ENCODE results near the gene SYNE3.

The SYNE3 gene

GRCh38 chr14:95515080-95515489 lies 1.4 kb downstream of the SYNE3 start:
- TF ChIP-seq POLR2AphosphoS5 (IDR thresholded peaks at IDR 0.05; ENCODE audit: low read depth) (peak; percentile 56), REST (IDR thresholded peaks at IDR 0.05; ENCODE audit: insufficient replicate concordance, low read depth) (no peak)
- peak overlapping the region; percentile 72; the same call in 1 of the 2 replicates for H3K27ac ChIP-seq (replicated peaks)
- DNase-seq (ENCODE audit: low read depth in 1 of 2, low spot score in 1 of 2): peak in 1 of 2 experiments; percentile 81
- H3K4me3 ChIP-seq (replicated peaks; ENCODE audit: insufficient read depth, low read length): peak overlapping the region; percentile 53
- no peaks in the 10 kb centered on the region for H3K27me3 ChIP-seq (ENCODE audit: insufficient read depth, poor library complexity, severe bottlenecking)

DNA sequence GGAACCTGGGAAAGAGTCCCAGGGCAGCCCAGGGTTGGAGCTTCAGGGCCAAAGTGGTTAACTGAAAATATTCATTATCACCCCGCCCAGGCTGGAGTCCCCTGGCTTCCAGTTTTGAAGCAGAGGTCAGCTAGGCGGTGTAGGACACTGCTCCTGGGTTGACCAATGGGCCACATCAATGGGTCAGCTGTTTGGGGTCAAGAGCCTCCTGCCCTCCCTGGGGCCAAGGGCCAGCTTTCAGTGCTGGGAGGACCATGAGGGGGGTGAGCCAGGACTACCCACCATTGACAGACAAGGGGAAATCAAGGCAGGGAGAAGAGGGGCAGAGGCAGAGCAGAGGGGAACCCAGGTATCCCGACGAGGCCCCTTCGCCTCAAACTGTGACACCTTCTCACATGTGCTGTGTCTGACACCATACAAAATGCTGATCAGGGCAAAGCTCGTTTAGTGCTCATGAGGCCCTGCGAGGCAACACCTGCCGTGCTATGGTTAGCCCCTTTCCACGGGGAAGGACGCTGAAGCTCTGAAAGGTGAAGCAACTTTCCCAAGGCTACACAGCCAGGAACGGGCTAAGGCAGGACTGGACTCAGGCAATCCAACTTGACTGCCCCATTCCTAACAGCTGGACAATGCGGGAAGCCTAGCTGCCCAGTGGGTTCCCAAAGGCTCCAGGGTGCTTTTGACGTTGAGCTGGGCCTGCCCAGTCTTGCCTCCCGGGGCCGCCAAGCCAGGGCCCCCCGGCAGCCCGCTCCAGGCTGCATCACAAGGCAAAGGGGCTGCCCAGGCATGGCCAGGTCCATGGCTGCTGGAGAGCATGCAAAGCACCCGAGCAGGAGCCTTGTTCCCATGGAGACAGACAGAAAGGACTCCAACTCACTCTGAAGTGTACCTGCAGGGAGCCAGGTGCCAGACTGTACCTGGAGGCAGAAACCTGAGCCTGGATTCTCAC lies 2.0 kb downstream of the SYNE3 start:
- peak overlapping the region; percentile 72; the same call in 1 of the 2 replicates for H3K27ac ChIP-seq (replicated peaks)

DNA sequence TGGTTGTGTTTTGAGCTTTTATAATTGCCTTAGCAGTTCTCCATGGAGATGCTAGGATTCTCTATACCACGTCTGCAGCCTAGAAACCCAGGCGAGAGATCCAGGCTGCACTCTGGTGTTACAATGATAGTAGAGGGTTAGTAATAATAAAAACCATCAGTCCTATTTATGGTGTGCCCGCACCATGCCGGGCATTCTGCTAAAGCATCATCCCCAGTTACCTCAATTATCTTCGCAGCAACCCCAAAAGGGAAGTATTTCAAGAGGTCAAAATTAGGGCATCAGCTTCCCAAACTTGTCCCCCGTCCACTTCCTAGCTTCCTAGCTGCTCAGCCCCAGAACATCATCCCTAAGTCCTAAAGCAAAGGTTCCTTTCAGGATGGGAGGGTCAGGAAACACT lies 3.2 kb downstream of the SYNE3 start:
- H3K4me3 ChIP-seq (replicated peaks; ENCODE audit: insufficient read depth, low read length): no peak overlapping the region

More for the DNA sequence above, 2.0 kb downstream of the SYNE3 start:
- TF ChIP-seq GABPA (IDR thresholded peaks at IDR 0.05; ENCODE audit: low read depth) (no peak), REST (IDR thresholded peaks at IDR 0.05; ENCODE audit: insufficient replicate concordance, low read depth) (no peak), CTCF (IDR thresholded peaks at IDR 0.05; ENCODE audit: insufficient read depth, low read length) (no peak), SPI1 (IDR thresholded peaks at IDR 0.05; ENCODE audit: borderline replicate concordance, low read depth) (no peak), POLR2AphosphoS5 (IDR thresholded peaks at IDR 0.05; ENCODE audit: low read depth) (no peak)
- no peak for DNase-seq (ENCODE audit: low read depth in 1 of 2, low spot score in 1 of 2)
- H3K27me3 ChIP-seq (ENCODE audit: insufficient read depth, poor library complexity, severe bottlenecking): no peaks in the 10 kb centered on the region
- H3K4me3 ChIP-seq (replicated peaks; ENCODE audit: insufficient read depth, low read length): peak overlapping the region; percentile 53

More for the DNA sequence above, 3.2 kb downstream of the SYNE3 start:
- no peak for DNase-seq (ENCODE audit: low read depth in 1 of 2, low spot score in 1 of 2)
- TF ChIP-seq GABPA (IDR thresholded peaks at IDR 0.05; ENCODE audit: low read depth) (no peak), CTCF (IDR thresholded peaks at IDR 0.05; ENCODE audit: insufficient read depth, low read length) (no peak), POLR2AphosphoS5 (IDR thresholded peaks at IDR 0.05; ENCODE audit: low read depth) (no peak), REST (IDR thresholded peaks at IDR 0.05; ENCODE audit: insufficient replicate concordance, low read depth) (no peak), SPI1 (IDR thresholded peaks at IDR 0.05; ENCODE audit: borderline replicate concordance, low read depth) (no peak)
- H3K27me3 ChIP-seq (ENCODE audit: insufficient read depth, poor library complexity, severe bottlenecking): no peaks in the 10 kb centered on the region
- no peak overlapping the region for H3K27ac ChIP-seq (replicated peaks)

All from HL-60 (cell line).